Measurements from ENCODE around the gene THOP1.
"Not testable (repeated sequence)": the region's sequence is repeated elsewhere in the genome, so short reads cannot be mapped to it uniquely, and the experiment has no call there.

The THOP1 gene

DNA sequence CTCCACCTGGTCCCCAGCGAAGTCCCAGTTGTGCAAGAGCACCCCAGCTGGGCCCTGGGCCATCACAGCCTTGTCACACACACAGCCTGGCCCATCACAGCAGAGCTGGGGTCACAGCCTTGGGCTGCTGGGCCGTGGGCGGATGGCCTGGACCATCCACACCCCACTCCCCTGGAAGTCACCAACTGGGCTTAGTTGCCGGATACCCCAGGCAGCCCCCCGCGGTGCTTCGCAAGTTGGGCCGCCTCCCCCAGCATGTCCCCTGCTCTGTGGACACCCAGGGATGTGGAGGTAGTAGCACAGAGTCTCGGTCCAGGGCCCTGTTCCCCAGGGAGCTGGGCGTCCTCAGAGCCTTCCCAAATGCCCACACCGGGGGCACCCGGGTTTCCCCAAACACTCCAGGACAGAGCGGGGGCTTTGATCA, 29.9 kb downstream of the THOP1 start:
- DNase-seq (ENCODE audit: low spot score): no peak

DNA sequence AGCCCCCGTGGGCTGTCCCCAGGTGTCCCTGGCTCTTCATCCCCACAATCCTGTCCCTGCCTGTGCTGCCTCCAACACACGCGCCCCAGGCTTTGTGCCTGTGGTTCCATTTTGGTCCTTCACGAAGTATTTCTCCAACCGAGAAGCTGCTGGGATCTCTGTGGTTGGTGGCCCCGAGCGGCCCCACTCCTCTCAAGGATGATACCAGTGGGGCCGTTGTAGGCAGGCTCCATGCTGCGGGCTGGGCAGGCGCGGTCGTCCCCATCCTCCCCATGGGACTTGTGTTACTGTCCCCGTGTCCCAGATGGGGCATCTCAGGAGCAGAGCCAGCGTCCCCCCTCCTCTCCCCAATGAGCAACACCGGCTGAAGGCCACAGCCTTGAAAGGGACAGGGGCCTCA, 30.6 kb downstream of the THOP1 start:
- no peak for DNase-seq (ENCODE audit: low spot score)

DNA sequence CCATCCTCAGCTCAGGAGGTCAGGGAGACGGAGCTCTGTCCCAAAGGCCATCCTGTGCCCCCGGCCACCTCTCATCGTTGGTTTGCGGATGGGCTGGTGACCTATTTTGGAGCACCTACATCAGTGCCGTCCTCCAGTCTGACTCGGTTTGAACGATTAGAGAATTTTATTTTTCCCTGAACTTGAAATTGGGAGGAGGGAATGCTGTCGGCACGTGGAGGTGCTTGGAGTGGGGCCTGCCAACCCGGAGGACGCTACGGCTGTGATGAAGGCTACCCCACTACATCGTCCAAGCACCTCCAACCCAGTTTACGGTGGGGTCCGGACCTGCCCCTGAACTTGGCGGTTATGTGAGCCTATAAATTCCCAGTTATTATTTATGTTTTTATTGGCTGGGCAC, 31.3 kb downstream of the THOP1 start:
- DNase-seq (ENCODE audit: low spot score): no peak

DNA sequence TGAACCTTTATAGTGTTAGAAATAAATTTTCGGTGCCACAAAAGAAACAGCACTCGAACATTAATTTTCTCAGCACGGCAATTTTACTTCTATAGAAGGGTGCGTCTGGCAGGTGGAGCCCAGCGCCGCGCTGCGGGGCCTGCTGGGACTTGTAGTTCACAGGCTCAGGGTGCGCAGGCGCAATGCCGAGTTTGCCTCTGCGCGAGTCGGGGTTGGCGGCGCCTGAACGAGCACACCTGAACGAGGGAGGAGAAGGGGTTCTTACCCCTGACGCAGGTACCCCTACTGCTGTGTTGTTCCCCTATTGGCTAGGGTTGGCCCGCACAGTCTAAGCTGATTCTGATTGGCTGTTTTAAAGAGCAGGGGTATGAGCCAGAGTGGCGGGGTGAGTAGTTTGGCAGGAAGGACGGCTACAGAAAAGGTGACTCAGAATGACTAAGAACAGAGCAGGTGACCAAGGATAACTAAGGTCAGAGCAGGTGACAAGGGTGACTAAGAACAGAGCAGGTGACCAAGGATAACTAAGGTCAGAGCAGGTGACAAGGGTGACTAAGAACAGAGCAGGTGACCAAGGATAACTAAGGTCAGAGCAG, 32.0 kb downstream of the THOP1 start:
- DNase-seq (ENCODE audit: low spot score): not testable (repeated sequence)

DNA sequence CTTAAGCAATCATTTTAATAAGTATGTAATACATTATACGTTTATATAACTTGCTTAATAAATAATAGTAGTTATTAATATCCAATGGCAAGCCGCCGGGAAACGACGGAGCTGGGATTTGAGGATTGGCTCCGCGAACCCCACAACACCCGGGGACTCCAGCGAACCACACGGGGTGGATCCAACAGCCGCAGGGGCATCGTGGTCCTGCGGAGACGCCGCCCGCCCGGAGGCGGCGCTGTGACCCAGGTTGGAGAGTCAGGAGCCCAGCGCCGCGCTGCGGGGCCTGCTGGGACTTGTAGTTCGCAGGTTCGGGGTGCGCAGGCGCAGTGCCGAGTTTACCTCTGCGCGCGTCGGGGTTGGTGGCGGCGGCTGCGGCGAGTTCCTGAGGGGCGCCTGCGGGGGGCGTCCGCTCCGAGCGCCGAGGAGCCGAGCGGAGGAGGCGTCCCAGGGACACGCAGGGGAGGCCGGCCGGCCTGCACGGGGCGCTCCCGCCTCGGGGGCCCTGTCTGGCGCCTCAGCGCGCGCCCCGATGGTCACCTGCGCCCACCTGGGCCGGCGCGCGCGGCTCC, 34.3 kb downstream of the THOP1 start, which contains the start of gene ZNF554:
ZNF554 (plus strand) TSS at position 329 of the 572 bp plus-strand sequence; CDS start at position 533, 204 bp downstream.
- DNase-seq (ENCODE audit: low spot score): peak; percentile 93

DNA sequence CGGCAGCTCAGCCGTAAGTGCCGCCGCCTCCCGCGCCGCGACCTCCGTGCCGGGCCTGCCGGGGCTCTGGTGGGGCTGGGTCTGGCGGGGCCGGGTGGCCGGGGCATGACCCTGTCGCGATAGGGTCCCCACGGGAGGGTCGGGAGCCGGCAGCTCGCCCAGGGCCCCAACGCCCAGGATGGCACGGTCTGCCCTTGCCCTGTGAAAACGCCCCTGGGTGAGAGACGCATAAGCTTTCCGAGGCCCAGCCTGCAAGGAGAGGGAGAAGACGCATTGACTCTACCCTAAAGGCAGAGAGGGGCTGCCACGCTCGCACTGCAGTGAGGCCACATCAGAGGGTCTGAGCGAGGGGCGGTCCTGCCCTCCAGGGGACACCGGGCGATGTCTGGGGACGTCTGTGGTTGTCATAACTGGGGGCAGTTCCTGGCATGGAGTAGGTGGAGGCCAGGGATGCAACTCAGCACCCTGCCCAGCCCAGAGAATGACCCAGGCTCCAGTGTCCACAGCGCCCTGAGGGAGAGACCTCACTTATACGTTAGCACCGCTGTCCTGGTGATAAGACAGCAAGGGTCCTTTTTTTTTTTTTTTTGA, 34.9 kb downstream of the THOP1 start:
- peak; percentile 23 for DNase-seq (ENCODE audit: low spot score)

DNA sequence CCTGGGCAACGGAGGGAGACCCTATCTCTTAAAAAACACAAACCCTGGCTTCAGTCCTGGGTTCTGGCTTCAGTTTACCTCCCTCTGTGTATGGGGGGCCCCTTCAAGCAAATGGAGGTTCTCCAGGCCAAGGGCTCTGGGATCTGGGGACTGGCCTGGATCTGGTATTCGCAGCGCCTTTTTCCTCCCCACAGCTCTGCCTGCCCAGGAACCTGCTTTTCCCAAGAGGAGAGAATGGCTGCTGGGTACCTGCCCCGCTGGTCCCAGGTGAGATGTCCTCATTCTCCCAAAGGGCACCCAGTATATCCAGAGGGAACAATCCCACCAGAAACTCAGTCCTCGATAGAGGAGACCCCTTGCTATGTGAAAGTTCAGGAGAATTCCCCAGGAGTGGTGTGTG, 37.5 kb downstream of the THOP1 start:
- no peak for DNase-seq (ENCODE audit: low spot score)

DNA sequence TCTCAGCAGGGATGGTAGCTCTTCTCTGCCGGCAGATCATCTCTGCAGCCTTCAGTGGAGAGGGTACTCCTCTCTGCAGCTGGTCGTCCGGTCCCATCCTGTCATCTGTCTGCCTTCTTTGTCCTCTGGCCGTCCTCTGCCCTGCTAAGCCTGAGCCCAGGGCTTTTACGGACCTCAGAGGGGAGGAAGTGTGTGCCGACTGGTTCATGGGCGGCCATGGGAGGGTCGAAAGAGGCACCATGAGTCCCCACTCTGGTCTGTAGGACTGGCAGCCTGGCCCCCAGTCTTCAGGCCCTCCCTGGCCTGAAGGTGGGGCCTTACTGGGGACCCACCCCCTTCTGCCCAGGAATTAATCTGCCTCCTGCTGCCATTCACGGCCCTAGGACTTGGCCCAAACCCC, 38.3 kb downstream of the THOP1 start:
- DNase-seq (ENCODE audit: low spot score): no peak

DNA sequence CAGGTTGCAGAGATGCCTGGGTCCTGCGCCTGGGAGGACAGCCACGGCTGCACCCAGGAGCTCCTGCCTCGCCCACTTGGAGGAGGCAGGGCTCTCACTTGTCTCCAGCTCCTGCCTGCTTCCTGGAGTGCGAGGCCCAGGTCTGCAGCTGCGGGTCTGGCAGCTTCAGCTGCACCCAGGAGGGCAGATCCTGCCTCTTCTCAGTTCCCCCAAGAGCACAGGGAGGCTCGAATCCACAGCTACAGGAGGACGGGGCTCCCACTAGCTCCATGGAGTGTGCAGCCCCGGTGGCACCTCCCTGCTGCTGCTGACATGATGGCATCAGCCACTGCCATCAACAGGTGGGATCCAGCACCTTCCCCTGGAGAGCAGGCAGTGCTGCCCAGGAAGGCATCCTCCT, 38.8 kb downstream of the THOP1 start:
- DNase-seq (ENCODE audit: low spot score): no peak

DNA sequence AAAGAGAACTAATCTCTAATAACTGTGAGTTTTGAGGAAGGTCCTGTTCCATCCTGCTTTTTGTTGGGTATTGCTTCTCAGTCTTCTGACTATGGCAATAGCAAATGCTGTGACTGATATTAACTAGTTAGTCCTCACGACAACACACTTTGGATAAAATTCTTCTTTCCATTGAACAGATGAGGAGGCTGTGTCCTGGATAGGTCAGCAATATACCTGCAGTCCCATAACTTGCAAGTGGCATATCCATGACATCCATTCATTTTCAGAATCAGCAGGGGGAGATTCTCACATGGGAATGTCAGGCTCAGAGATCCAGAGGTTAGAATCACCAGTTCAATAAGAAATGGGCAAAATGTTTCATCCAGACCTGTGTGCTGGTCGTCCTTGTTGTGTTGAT, 41.7 kb downstream of the THOP1 start:
- no peak for DNase-seq (ENCODE audit: low spot score)

DNA sequence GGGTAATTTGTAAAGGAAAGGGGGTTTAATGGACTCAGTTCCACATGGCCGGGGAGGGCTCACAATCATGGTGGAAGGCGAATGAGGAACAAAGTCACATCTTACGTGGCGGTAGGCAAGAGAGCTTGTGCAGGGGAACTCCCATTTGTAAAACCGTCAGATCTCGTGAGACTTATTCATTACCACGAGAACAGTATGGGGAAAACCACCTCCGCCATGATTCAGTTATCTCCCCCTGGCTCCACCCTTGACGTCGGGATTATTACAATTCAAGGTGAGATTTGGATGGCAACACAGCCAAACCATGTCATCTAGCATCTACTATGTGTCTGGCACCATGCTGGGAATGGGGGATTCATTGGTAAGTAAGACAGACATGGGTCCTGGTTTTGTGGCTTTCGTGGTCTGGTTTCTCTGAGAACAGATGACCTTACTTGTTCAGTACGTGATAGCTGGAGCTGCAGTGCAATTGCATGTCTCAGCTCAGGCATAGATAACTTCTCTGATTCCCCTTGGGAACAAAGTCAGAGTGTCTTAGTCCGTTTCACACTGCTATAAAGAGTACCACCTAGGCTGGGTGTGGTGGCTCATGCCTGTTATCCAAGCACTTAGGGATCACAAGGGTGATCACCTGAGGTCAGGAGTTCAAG, 42.7 kb downstream of the THOP1 start:
- DNase-seq (ENCODE audit: low spot score): no peak

DNA sequence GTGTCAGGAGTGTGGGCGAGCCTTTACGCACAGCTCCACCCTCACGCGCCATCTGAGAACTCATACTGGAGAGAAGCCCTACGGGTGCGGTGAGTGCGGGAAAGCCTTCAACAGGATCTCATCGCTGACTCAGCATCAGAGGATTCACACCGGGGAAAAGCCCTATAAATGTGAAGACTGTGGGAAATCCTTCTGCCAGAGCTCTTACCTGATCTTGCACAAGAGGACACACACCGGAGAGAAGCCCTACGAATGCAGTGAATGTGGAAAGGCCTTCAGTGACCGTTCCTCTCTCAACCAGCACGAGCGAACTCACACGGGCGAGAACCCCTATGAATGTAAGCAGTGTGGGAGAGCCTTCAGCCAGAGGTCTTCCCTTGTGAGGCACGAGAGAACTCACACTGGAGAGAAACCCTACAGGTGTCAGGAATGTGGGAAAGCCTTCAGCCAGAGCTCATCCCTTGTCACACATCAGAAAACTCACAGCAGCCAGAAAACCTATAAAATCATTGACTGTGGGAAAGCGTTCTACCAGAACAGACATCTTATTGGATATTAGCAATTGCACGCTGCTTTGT, 49.1 kb downstream of the THOP1 start:
- no peak for DNase-seq (ENCODE audit: low spot score)

DNA sequence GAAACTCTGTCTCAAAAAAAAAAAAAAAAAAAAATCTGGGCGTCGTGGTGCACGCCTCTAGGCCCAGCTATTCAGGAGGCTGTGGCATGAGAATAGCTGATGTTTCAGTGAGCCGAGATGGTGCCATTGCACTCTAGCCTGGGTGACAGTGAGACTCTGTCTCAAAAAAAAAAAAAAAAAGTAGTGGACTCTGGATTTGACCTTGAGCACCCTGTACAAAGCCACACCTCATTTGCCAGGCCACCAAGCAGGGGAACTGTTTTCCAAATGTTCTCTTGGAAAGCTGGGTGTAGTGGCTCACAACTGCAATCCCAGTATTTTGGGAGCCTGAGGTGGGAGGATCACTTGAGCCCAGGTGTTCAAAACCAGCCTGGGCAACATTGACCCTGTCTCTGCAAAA, 52.1 kb downstream of the THOP1 start:
- no peak for DNase-seq (ENCODE audit: low spot score)

DNA sequence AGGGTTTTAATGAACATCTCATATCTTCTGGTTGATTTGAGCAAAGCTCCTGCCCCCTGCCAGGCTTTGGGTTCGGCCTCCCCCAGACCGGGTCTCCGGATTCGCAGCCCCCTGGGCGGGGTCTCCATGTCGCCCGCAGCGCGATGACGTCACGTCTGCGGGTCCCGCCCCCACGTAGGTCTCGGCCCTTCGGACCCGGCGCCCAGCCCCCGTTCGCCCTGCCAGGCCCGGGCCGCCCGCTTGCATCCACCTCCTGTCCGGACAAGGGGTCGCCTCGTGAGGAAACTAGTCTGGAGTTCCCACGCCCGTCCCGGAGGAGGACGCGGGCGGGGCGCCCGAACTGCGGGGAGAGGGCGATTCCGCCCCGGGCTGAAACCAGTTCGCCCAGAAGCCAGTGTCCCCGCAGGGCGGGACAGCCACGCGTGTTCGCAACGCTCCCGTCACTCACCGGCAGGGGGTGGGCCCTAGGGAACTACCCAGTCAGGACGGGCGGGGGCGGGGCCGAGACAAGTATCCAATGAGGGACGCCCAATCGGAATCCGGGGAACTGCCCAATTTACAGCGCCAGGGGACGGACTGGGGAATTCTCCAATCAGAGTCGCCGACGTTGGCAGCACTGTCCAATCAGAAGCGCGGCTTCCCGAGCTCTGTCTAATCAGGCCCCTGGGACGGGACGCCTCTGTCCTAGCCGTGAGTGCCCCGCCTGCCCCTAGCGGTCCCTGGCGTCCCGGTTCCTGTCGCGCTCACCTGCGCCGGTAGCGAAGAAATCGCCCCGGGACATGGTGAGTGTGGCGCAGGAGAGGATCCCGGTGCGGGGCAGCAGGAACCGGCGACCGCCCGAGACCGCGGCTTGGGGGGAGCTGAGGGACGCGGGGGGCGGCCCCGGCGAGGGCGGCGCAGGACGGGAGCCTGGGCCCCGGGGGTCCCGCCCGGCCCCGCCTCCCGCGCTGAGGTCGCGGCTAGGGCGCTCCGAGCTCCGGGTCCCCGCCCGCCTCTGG, 55.8 kb downstream of the THOP1 start, which contains the start of gene ZNF555:
ZNF555 (plus strand) TSS at position 682 of the 998 bp plus-strand sequence; CDS start at position 780, 98 bp downstream.
- peak; percentile 98 for DNase-seq (ENCODE audit: low spot score)

DNA sequence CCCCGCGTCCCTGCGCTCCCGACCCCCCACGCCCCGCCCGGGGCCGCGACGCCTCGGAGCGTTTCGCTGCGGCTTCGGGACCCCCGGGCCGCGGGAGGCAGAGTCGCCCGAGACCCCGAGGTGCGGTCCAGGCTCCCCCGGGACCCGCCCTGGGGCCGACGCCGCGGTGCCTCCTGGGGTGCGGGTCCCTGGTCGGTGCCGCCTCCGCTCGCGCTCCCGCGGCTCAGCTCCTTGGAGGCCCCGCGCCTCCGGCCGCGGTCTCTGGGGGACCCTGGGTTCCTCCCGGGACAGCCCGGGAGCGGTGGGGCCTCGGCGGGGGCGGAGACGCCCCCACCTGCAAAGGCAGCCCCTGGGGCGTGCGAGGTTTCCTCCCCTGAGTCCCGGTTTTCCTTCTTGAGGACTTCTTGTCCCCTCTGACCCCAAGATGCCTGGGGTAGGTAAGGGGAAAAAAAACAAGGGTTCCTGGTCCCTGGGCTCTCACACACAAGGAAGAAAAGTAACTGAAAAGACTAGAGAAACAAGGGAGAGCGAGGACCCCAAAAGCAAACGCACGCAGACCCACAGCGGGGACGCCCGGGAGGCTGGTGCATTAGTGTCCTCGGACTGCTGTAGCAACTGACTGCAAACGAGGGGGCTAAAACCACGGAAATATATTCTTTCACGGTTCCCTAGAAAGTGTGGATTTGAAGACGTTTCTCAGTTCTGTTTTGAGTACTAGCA, 56.7 kb downstream of the THOP1 start:
- no peak for DNase-seq (ENCODE audit: low spot score)

DNA sequence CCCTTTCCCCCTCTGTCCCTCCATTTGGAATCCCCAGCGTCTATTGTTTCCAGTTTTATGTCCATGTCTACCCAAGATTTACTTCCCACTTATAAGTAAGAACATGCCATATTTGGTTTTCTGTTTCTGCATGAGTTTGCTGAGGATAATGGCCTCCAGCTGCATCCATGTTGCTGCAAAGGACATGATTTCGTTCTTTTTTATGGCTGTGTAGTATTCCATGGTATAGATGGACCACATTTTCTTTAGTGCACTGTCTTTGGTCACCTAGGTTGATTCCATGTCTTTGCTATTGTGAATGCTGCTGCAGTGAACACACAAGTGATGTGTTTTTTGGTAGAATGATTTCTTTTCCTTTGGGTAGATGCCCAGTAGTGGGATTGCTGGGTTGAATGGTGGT, 59.8 kb downstream of the THOP1 start:
- DNase-seq (ENCODE audit: low spot score): no peak

DNA sequence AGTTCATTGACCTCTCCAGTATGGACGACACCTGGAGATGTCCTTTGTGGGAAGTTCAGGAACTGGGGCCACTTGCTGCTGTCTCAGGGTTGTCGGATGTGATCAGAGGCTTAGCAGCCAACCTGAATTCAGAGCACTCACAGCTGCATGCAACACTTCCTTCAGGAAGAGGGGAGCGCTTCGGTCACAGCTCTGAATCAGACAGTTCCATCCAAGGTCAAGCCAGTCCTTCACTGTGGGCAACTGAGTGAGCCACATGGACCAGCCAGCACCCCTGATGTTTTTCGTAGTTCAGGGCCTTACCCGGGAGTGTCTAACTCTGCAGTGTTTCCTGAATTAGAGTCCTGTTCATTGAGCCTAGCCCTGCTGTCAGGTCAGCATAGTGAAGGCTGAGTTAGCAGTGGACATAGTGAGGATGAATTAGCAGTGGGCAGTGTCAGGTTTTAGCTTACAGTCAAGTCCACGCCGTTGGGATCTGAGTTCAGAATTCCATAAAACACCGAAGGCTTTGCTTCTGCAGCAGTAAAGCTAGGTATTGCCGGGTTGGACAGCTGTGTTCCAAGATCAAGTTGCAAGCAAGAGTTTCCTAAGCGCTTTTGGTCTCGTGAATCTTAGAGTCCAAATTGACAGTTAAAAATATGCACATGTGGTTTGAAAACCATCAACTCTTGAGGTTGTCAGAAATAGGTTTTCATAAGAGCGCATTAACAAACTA, 61.0 kb downstream of the THOP1 start:
- no peak for DNase-seq (ENCODE audit: low spot score)

DNA sequence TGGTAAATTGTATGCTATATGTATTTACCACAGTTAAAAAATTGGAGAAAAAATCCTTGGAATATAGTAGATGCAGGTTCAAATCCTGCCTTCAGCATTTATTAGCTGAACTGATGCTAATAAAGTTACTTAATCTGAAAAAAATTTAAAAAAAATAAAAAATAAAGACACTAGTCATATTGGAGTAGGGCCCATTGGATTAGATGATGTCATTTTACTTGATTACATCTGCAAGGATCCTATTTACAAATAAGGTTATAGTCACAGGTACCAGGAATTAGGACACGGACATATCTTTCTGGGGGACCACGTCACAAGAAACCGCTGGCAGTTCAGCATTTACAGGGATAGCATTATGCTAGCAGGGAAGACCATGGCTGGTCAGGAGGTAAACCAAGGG, 62.2 kb downstream of the THOP1 start:
- DNase-seq (ENCODE audit: low spot score): no peak

DNA sequence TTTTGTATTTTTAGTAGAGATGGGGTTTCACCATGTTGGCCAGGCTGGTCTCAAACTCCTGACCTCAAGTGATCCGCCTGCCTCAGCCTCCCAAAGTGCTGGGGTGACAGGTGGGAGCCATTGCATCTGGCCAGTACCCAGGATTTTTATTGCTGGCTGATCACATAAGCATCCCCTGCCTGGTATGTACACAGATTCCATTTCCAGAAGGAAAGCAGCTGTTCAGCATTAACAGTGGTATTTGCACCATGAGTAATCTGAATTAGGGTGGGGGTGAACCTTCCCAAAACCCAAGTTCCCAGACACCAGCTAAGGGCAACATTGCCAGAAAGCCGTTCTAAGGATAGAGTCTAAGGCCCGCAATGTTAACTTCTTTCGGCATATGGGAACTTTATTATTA, 63.3 kb downstream of the THOP1 start:
- DNase-seq (ENCODE audit: low spot score): no peak
